C1 segment of cervical spinal cord (tissue), 14 donors: ENCODE measurements around the gene SRSF8.
"Not testable (repeated sequence)": the region's sequence is repeated elsewhere in the genome, so short reads cannot be mapped to it uniquely, and the experiment has no call there.

Source experiments
- DNase-seq, 14 donors: peaks; one replicate each; lab custom pipeline; 2025; lab: John Stamatoyannopoulos, UW

Gene SRSF8

GRCh38 chr11:95066716-95067038 lies at the start of gene SRSF8:
TSS of gene SRSF8 (plus strand) at chr11:95066919. CDS start at chr11:95067227, 308 bp downstream.
- no peak for DNase-seq

GRCh38 chr11:95021468-95021867 lies 45.3 kb upstream of the SRSF8 start:
- not testable (repeated sequence) for DNase-seq

- no peak for DNase-seq
Measured at GRCh38 chr11:95024958-95025357, 41.8 kb upstream of the SRSF8 start, which contains the start of gene KDM4E. TSS of gene KDM4E (plus strand) at chr11:95025258. CDS start at chr11:95025558, 300 bp downstream.

GRCh38 chr11:95025594-95025993 lies 41.1 kb upstream of the SRSF8 start:
- not testable (repeated sequence) for DNase-seq

- DNase-seq: no peak
Measured at GRCh38 chr11:95028357-95028756, 38.4 kb upstream of the SRSF8 start.

- no peak for DNase-seq
Measured at GRCh38 chr11:95033051-95033450, 33.7 kb upstream of the SRSF8 start.

- no peak for DNase-seq
Measured at GRCh38 chr11:95035316-95035715, 31.4 kb upstream of the SRSF8 start.

GRCh38 chr11:95037356-95038035 lies 29.2 kb upstream of the SRSF8 start:
- not testable (repeated sequence) for DNase-seq

GRCh38 chr11:95042239-95042638 lies 24.5 kb upstream of the SRSF8 start:
- no peak for DNase-seq

GRCh38 chr11:95042906-95043305 lies 23.8 kb upstream of the SRSF8 start:
- DNase-seq: no peak

GRCh38 chr11:95044010-95044409 lies 22.7 kb upstream of the SRSF8 start:
- no peak for DNase-seq

- no peak for DNase-seq
Measured at GRCh38 chr11:95045812-95046211, 20.9 kb upstream of the SRSF8 start.

- DNase-seq: not testable (repeated sequence)
Measured at GRCh38 chr11:95049122-95049521, 17.6 kb upstream of the SRSF8 start, which contains the start of gene KDM4F. TSS of gene KDM4F (plus strand) at chr11:95049422.

- no peak for DNase-seq
Measured at GRCh38 chr11:95050595-95051202, 16.0 kb upstream of the SRSF8 start.

GRCh38 chr11:95054356-95054755 lies 12.4 kb upstream of the SRSF8 start:
- no peak for DNase-seq

GRCh38 chr11:95055283-95055897 lies 11.3 kb upstream of the SRSF8 start:
- DNase-seq: no peak

GRCh38 chr11:95057959-95058358 lies 8.8 kb upstream of the SRSF8 start:
- no peak for DNase-seq

GRCh38 chr11:95058621-95059020 lies 8.1 kb upstream of the SRSF8 start:
- DNase-seq: no peak

GRCh38 chr11:95059046-95059445 lies 7.7 kb upstream of the SRSF8 start:
- no peak for DNase-seq

- no peak for DNase-seq
Measured at GRCh38 chr11:95065336-95065735, 1.4 kb upstream of the SRSF8 start.

- peak in 13 of 14 donors; percentile 44 to 87 (median 76) for DNase-seq
Measured at GRCh38 chr11:95067039-95067840, 521 bp downstream of the SRSF8 start.

GRCh38 chr11:95067841-95068219 lies 1.1 kb downstream of the SRSF8 start:
- peak in 4 of 14 donors; percentile 60 to 76 (median 69) for DNase-seq
